Activated T-cell treated with anti-CD3 and anti-CD28 coated beads, Interleukin-2, amount 50 U/mL, for 72 hours (primary cell): ENCODE results near the gene KLKB1. TPM values are rescaled to one million over a fixed set of nuclear protein-coding genes. Genes with fewer than 3 reads are reported as not detected.

Experiments used
- ATAC-seq, 2 donors: fragments of 150-1000 bp; cut with Tn5 transposase; replicated peaks in 1 of 2; 2 replicates each; pipeline ENCODE4 v1.10.0; 2021; ENCODE audit warnings: moderate library complexity in 2 of 2, mild to moderate bottlenecking in 1 of 2
- DNase-seq, 2 donors: peaks; one replicate each; pipeline ENCODE4 v3.0.0; 2021 to 2022; ENCODE audit warnings: mixed read lengths in 1 of 2
- H3K27ac Mint-ChIP-seq: one replicate; pipeline ENCODE4 v1.8.0; 2022; ENCODE audit warnings: mild to moderate bottlenecking, moderate library complexity, mixed read lengths
- H3K27me3 Mint-ChIP-seq: one replicate; pipeline ENCODE4 v1.8.0; 2022; ENCODE audit warnings: low read depth, mixed read lengths
- H3K36me3 Mint-ChIP-seq, 2 donors: one replicate each; pipeline ENCODE4 v1.8.0; 2022; ENCODE audit warnings: mixed read lengths in 2 of 2, mild to moderate bottlenecking in 1 of 2; ENCODE audit not compliant: insufficient read depth in 2 of 2
- H3K4me1 Mint-ChIP-seq: one replicate; pipeline ENCODE4 v1.8.0; 2022; ENCODE audit warnings: low read depth, mixed read lengths
- H3K4me3 Mint-ChIP-seq, 2 donors: one replicate each; pipeline ENCODE4 v1.8.0; 2022; ENCODE audit warnings: mild to moderate bottlenecking in 2 of 2, mixed read lengths in 2 of 2, moderate library complexity in 2 of 2
- H3K9me3 Mint-ChIP-seq, 2 donors: one replicate each; pipeline ENCODE4 v1.8.0; 2022; ENCODE audit warnings: mixed read lengths in 2 of 2
- total RNA-seq, 2 donors: library from RNA; stranded (reverse); gene quantifications; one replicate each; pipeline ENCODE4 v1.2.3, GENCODE V29; 2022

KLKB1 gene
- total RNA-seq, 2 donors from 2014 or later, result 0.79 to 1.2 TPM

- DNase-seq, result no peak
- peak overlapping the region; percentile 22 to 68 for H3K4me3 Mint-ChIP-seq
- no peaks in the 10 kb centered on the region for H3K36me3 Mint-ChIP-seq
- H3K27ac Mint-ChIP-seq, result no peak overlapping the region
- ATAC-seq, result peak in 1 of 2 donors; percentile 12
- no peaks in the 10 kb centered on the region for H3K27me3 Mint-ChIP-seq
- peaks cover 34% of the 10 kb centered on the region for H3K4me1 Mint-ChIP-seq
- H3K9me3 Mint-ChIP-seq, result peaks cover 0 to 3% of the 10 kb centered on the region in 2 donors
Observed at GRCh38 chr4:186203406-186203805, 23.9 kb upstream of the KLKB1 start.

- Mint-ChIP-seq H3K27ac (peak overlapping the region; percentile 39), H3K9me3 (peaks cover 2 to 6% of the 10 kb centered on the region in 2 donors), H3K36me3 (peaks cover 4 to 6% of the 10 kb centered on the region in 2 donors), H3K27me3 (no peaks in the 10 kb centered on the region), H3K4me1 (peaks cover 34% of the 10 kb centered on the region), H3K4me3 (peak overlapping the region; percentile 18 to 68)
- DNase-seq (peak in 1 of 2 donors; percentile 83), ATAC-seq (peak; percentile 76 to 85)
Observed at GRCh38 chr4:186204103-186204559, 23.2 kb upstream of the KLKB1 start.

- peak overlapping the region in 1 of 2 donors; percentile 68 for H3K4me3 Mint-ChIP-seq
- H3K27me3 Mint-ChIP-seq, result no peaks in the 10 kb centered on the region
- DNase-seq (no peak), ATAC-seq (no peak)
- peaks cover 34% of the 10 kb centered on the region for H3K4me1 Mint-ChIP-seq
- peaks cover 4 to 9% of the 10 kb centered on the region in 2 donors for H3K9me3 Mint-ChIP-seq
- H3K27ac Mint-ChIP-seq, result no peak overlapping the region
- H3K36me3 Mint-ChIP-seq, result peaks cover 6 to 8% of the 10 kb centered on the region in 2 donors
Observed at GRCh38 chr4:186204686-186205085, 22.6 kb upstream of the KLKB1 start.

- H3K36me3 Mint-ChIP-seq, result peaks cover 6 to 8% of the 10 kb centered on the region in 2 donors
- peaks cover 34% of the 10 kb centered on the region for H3K4me1 Mint-ChIP-seq
- peak overlapping the region in 1 of 2 donors; percentile 68 for H3K4me3 Mint-ChIP-seq
- DNase-seq, result no peak
- no peak for ATAC-seq
- H3K27ac Mint-ChIP-seq, result no peak overlapping the region
- peaks cover 4 to 9% of the 10 kb centered on the region in 2 donors for H3K9me3 Mint-ChIP-seq
- no peaks in the 10 kb centered on the region for H3K27me3 Mint-ChIP-seq
Observed at GRCh38 chr4:186205156-186205555, 22.2 kb upstream of the KLKB1 start.

- no peak overlapping the region for H3K4me3 Mint-ChIP-seq
- H3K9me3 Mint-ChIP-seq, result peaks cover 0 to 1% of the 10 kb centered on the region in 2 donors
- peaks cover 2% of the 10 kb centered on the region in 2 donors for H3K36me3 Mint-ChIP-seq
- ATAC-seq, result no peak
- no peak for DNase-seq
- H3K4me1 Mint-ChIP-seq, result no peaks in the 10 kb centered on the region
- H3K27ac Mint-ChIP-seq, result no peak overlapping the region
- no peaks in the 10 kb centered on the region for H3K27me3 Mint-ChIP-seq
Observed at GRCh38 chr4:186216465-186217024, 10.8 kb upstream of the KLKB1 start.

- H3K4me1 Mint-ChIP-seq, result no peaks in the 10 kb centered on the region
- H3K27ac Mint-ChIP-seq, result no peak overlapping the region
- ATAC-seq (no peak), DNase-seq (no peak)
- H3K4me3 Mint-ChIP-seq, result no peak overlapping the region
- H3K27me3 Mint-ChIP-seq, result no peaks in the 10 kb centered on the region
- H3K9me3 Mint-ChIP-seq, result peaks cover 0 to 1% of the 10 kb centered on the region in 2 donors
- peaks cover 2% of the 10 kb centered on the region in 2 donors for H3K36me3 Mint-ChIP-seq
Observed at GRCh38 chr4:186217733-186218293, 9.5 kb upstream of the KLKB1 start.

GRCh38 chr4:186221624-186222023 is 5.7 kb upstream of the KLKB1 start:
- Mint-ChIP-seq H3K27ac (no peak overlapping the region), H3K27me3 (no peaks in the 10 kb centered on the region), H3K9me3 (peaks cover 6 to 17% of the 10 kb centered on the region in 2 donors), H3K4me3 (no peak overlapping the region), H3K4me1 (no peaks in the 10 kb centered on the region), H3K36me3 (peaks cover 20% of the 10 kb centered on the region in 2 donors)
- ATAC-seq (no peak), DNase-seq (no peak)

- DNase-seq (no peak), ATAC-seq (no peak)
- Mint-ChIP-seq H3K9me3 (peaks cover 6 to 20% of the 10 kb centered on the region in 2 donors), H3K4me1 (no peaks in the 10 kb centered on the region), H3K27me3 (no peaks in the 10 kb centered on the region), H3K36me3 (peaks cover 20 to 23% of the 10 kb centered on the region in 2 donors), H3K4me3 (no peak overlapping the region), H3K27ac (peak overlapping the region; percentile 20)
Observed at GRCh38 chr4:186225848-186226247, 1.5 kb upstream of the KLKB1 start.

- Mint-ChIP-seq H3K9me3 (peaks cover 6 to 20% of the 10 kb centered on the region in 2 donors), H3K4me3 (no peak overlapping the region), H3K4me1 (no peaks in the 10 kb centered on the region), H3K27ac (no peak overlapping the region), H3K27me3 (no peaks in the 10 kb centered on the region), H3K36me3 (peaks cover 17 to 21% of the 10 kb centered on the region in 2 donors)
- DNase-seq, result no peak
- no peak for ATAC-seq
Observed at GRCh38 chr4:186226521-186227189, 652 bp upstream of the KLKB1 start.

- Mint-ChIP-seq H3K27ac (no peak overlapping the region), H3K36me3 (peaks cover 17 to 20% of the 10 kb centered on the region in 2 donors), H3K4me3 (no peak overlapping the region), H3K27me3 (no peaks in the 10 kb centered on the region), H3K9me3 (peaks cover 5 to 19% of the 10 kb centered on the region in 2 donors), H3K4me1 (no peaks in the 10 kb centered on the region)
- no peak for ATAC-seq
- DNase-seq, result no peak
Observed at GRCh38 chr4:186227744-186228513, 622 bp downstream of the KLKB1 start.

- Mint-ChIP-seq H3K27me3 (no peaks in the 10 kb centered on the region), H3K36me3 (peaks cover 12 to 16% of the 10 kb centered on the region in 2 donors), H3K4me1 (no peaks in the 10 kb centered on the region), H3K4me3 (no peak overlapping the region), H3K9me3 (peaks cover 4 to 15% of the 10 kb centered on the region in 2 donors), H3K27ac (no peak overlapping the region)
- ATAC-seq (no peak), DNase-seq (no peak)
Observed at GRCh38 chr4:186228514-186228894, 1.2 kb downstream of the KLKB1 start.

- no peaks in the 10 kb centered on the region for H3K36me3 Mint-ChIP-seq
- no peak for DNase-seq
- no peak for ATAC-seq
- H3K27ac Mint-ChIP-seq, result no peak overlapping the region
- no peaks in the 10 kb centered on the region for H3K27me3 Mint-ChIP-seq
- H3K4me1 Mint-ChIP-seq, result no peaks in the 10 kb centered on the region
- H3K9me3 Mint-ChIP-seq, result no peaks in the 10 kb centered on the region
- H3K4me3 Mint-ChIP-seq, result no peak overlapping the region
Observed at GRCh38 chr4:186234367-186234766, 7.1 kb downstream of the KLKB1 start.

GRCh38 chr4:186236126-186236525 is 8.8 kb downstream of the KLKB1 start:
- no peaks in the 10 kb centered on the region for H3K9me3 Mint-ChIP-seq
- DNase-seq, result no peak
- no peaks in the 10 kb centered on the region for H3K27me3 Mint-ChIP-seq
- no peaks in the 10 kb centered on the region for H3K4me1 Mint-ChIP-seq
- no peak overlapping the region for H3K27ac Mint-ChIP-seq
- ATAC-seq, result no peak
- H3K36me3 Mint-ChIP-seq, result no peaks in the 10 kb centered on the region
- H3K4me3 Mint-ChIP-seq, result no peak overlapping the region
